NCI-H187 treated with DMSO at 0.1 percent for 48 hours (cell line): Measurements from ENCODE around the gene HCK.

ENCODE experiments used
- DNase-seq: peaks from one replicate; lab custom pipeline; 2025; lab: John Stamatoyannopoulos, UW

The HCK gene

GRCh38 chr20:32052090-32052777, at the start of gene HCK:
Gene HCK (plus strand): TSS chr20:32052242.
- DNase-seq = no peak

GRCh38 chr20:32003325-32003724, 48.7 kb upstream of the HCK start:
- no peak for DNase-seq

- DNase-seq = no peak
These were observed 47.1 kb upstream of the HCK start for GRCh38 chr20:32004963-32005362.

GRCh38 chr20:32006053-32006452, 46.0 kb upstream of the HCK start:
- no peak for DNase-seq

GRCh38 chr20:32006841-32007786, 44.9 kb upstream of the HCK start:
- DNase-seq = no peak

- DNase-seq = no peak
These were observed 44.0 kb upstream of the HCK start for GRCh38 chr20:32007787-32008616.

GRCh38 chr20:32009564-32009963, 42.5 kb upstream of the HCK start:
- DNase-seq = no peak

GRCh38 chr20:32010101-32010500, 41.9 kb upstream of the HCK start, which contains the start of gene CCM2L:
Gene CCM2L (plus strand): TSS chr20:32010438. CDS start chr20:32010455, 17 bp downstream.
- no peak for DNase-seq

- DNase-seq = no peak
These were observed 41.4 kb upstream of the HCK start for GRCh38 chr20:32010666-32011065.

GRCh38 chr20:32012159-32012688, 39.8 kb upstream of the HCK start:
- no peak for DNase-seq

GRCh38 chr20:32013326-32013725, 38.7 kb upstream of the HCK start:
- DNase-seq = no peak

- peak; percentile 61 for DNase-seq
These were observed 34.3 kb upstream of the HCK start for GRCh38 chr20:32017711-32018251.

GRCh38 chr20:32018269-32019155, 33.5 kb upstream of the HCK start:
- peak; percentile 79 for DNase-seq

GRCh38 chr20:32019156-32019510, 32.9 kb upstream of the HCK start:
- DNase-seq = no peak

- no peak for DNase-seq
These were observed 32.2 kb upstream of the HCK start for GRCh38 chr20:32019563-32020463.

GRCh38 chr20:32021091-32021490, 31.0 kb upstream of the HCK start:
- no peak for DNase-seq

GRCh38 chr20:32024683-32025295, 27.3 kb upstream of the HCK start:
- no peak for DNase-seq

- no peak for DNase-seq
These were observed 24.4 kb upstream of the HCK start for GRCh38 chr20:32027643-32028042.
